ACC112 (cell line): ENCODE results near the gene TMEM52.

ENCODE experiments used
- H2AFZ ChIP-seq: fragments of 200-600 bp; sonication (generic); one replicate; pipeline ENCODE4 v1.6.0; 2017; ENCODE audit warnings: antibody characterized with exemption, low read length; ENCODE audit not compliant: unreplicated experiment
- H3K27ac ChIP-seq: fragments of 200-600 bp; sonication (generic); 2 replicates; pipeline ENCODE4 v1.5.1; 2014; ENCODE audit warnings: low read depth, mild to moderate bottlenecking, antibody characterized with exemption, low read length, moderate library complexity
- H3K27me3 ChIP-seq: fragments of 200-600 bp; sonication (generic); 2 replicates; pipeline ENCODE4 v1.6.1; 2014; ENCODE audit warnings: mild to moderate bottlenecking, antibody characterized with exemption, low read length, moderate library complexity, mixed read lengths; ENCODE audit not compliant: insufficient read depth
- H3K36me3 ChIP-seq: fragments of 200-600 bp; sonication (generic); 2 replicates; pipeline ENCODE4 v1.6.1; 2016; ENCODE audit warnings: mild to moderate bottlenecking, antibody characterized with exemption, low read length, moderate library complexity, mixed read lengths; ENCODE audit not compliant: insufficient read depth
- H3K4me1 ChIP-seq: fragments of 200-600 bp; sonication (generic); one replicate; pipeline ENCODE4 v1.6.1; 2016; ENCODE audit warnings: low read length, mixed read lengths; ENCODE audit not compliant: insufficient read depth, unreplicated experiment, control insufficient read depth
- H3K4me3 ChIP-seq: fragments of 200-600 bp; sonication (generic); 2 replicates; pipeline ENCODE4 v1.5.1; 2014; ENCODE audit warnings: mild to moderate bottlenecking, low read depth, low read length
- H3K79me2 ChIP-seq: fragments of 200-600 bp; sonication (generic); one replicate; pipeline ENCODE4 v1.6.0; 2016; ENCODE audit warnings: low read length; ENCODE audit not compliant: control insufficient read depth, unreplicated experiment, insufficient read depth

TMEM52 gene

GRCh38 chr1:1959459-1959839, 40.4 kb upstream of the TMEM52 start:
- H3K4me3 ChIP-seq = no peak overlapping the region
- no peaks in the 10 kb centered on the region for H3K79me2 ChIP-seq
- H3K36me3 ChIP-seq = no peaks in the 10 kb centered on the region
- H2AFZ ChIP-seq = no peak overlapping the region
- peaks cover 19% of the 10 kb centered on the region for H3K27me3 ChIP-seq
- H3K4me1 ChIP-seq = peaks cover 18% of the 10 kb centered on the region
- no peak overlapping the region for H3K27ac ChIP-seq

GRCh38 chr1:1958071-1958541, 39.0 kb upstream of the TMEM52 start:
- H3K27me3 ChIP-seq = peaks cover 9% of the 10 kb centered on the region; the same call in 1 of the 2 replicates
- H3K4me3 ChIP-seq = no peak overlapping the region
- H3K79me2 ChIP-seq = no peaks in the 10 kb centered on the region
- H3K4me1 ChIP-seq = peaks cover 18% of the 10 kb centered on the region
- no peak overlapping the region for H2AFZ ChIP-seq
- no peak overlapping the region for H3K27ac ChIP-seq
- no peaks in the 10 kb centered on the region for H3K36me3 ChIP-seq

GRCh38 chr1:1957533-1957961, 38.5 kb upstream of the TMEM52 start:
- peaks cover 18% of the 10 kb centered on the region for H3K4me1 ChIP-seq
- peaks cover 9% of the 10 kb centered on the region; the same call in 1 of the 2 replicates for H3K27me3 ChIP-seq
- no peaks in the 10 kb centered on the region for H3K36me3 ChIP-seq
- H3K79me2 ChIP-seq = no peaks in the 10 kb centered on the region
- H3K4me3 ChIP-seq = no peak overlapping the region
- no peak overlapping the region for H2AFZ ChIP-seq
- H3K27ac ChIP-seq = no peak overlapping the region

GRCh38 chr1:1956586-1957532, 37.8 kb upstream of the TMEM52 start:
- Histone ChIP-seq H3K27ac (no peak overlapping the region), H3K36me3 (no peaks in the 10 kb centered on the region), H2AFZ (no peak overlapping the region), H3K27me3 (peaks cover 8% of the 10 kb centered on the region; the same call in 1 of the 2 replicates), H3K4me3 (no peak overlapping the region), H3K79me2 (no peaks in the 10 kb centered on the region), H3K4me1 (peaks cover 18% of the 10 kb centered on the region)

GRCh38 chr1:1956101-1956500, 37.0 kb upstream of the TMEM52 start:
- no peak overlapping the region for H3K27ac ChIP-seq
- H3K36me3 ChIP-seq = no peaks in the 10 kb centered on the region
- peaks cover 9% of the 10 kb centered on the region; the same call in 1 of the 2 replicates for H3K27me3 ChIP-seq
- no peaks in the 10 kb centered on the region for H3K79me2 ChIP-seq
- no peak overlapping the region for H2AFZ ChIP-seq
- no peak overlapping the region for H3K4me3 ChIP-seq
- peaks cover 15% of the 10 kb centered on the region for H3K4me1 ChIP-seq

GRCh38 chr1:1955621-1956094, 36.6 kb upstream of the TMEM52 start:
- Histone ChIP-seq H3K79me2 (no peaks in the 10 kb centered on the region), H3K4me1 (peaks cover 10% of the 10 kb centered on the region), H3K27ac (no peak overlapping the region), H3K36me3 (no peaks in the 10 kb centered on the region), H3K27me3 (peaks cover 12% of the 10 kb centered on the region; the same call in 1 of the 2 replicates), H3K4me3 (no peak overlapping the region), H2AFZ (no peak overlapping the region)

- peaks cover 19% of the 10 kb centered on the region; the same call in 1 of the 2 replicates for H3K27me3 ChIP-seq
- peaks cover 3% of the 10 kb centered on the region for H3K4me1 ChIP-seq
- no peak overlapping the region for H2AFZ ChIP-seq
- H3K4me3 ChIP-seq = no peak overlapping the region
- H3K27ac ChIP-seq = no peak overlapping the region
- H3K36me3 ChIP-seq = no peaks in the 10 kb centered on the region
- H3K79me2 ChIP-seq = no peaks in the 10 kb centered on the region
Measured at GRCh38 chr1:1954831-1955441, 35.9 kb upstream of the TMEM52 start.

GRCh38 chr1:1954015-1954414, 34.9 kb upstream of the TMEM52 start:
- Histone ChIP-seq H2AFZ (no peak overlapping the region), H3K36me3 (no peaks in the 10 kb centered on the region), H3K79me2 (no peaks in the 10 kb centered on the region), H3K4me3 (no peak overlapping the region), H3K27me3 (peaks cover 24% of the 10 kb centered on the region; the same call in 1 of the 2 replicates), H3K4me1 (no peaks in the 10 kb centered on the region), H3K27ac (no peak overlapping the region)

- H3K27me3 ChIP-seq = peaks cover 32% of the 10 kb centered on the region; the same call in 1 of the 2 replicates
- H3K27ac ChIP-seq = no peak overlapping the region
- no peak overlapping the region for H3K4me3 ChIP-seq
- H3K79me2 ChIP-seq = no peaks in the 10 kb centered on the region
- H2AFZ ChIP-seq = no peak overlapping the region
- H3K36me3 ChIP-seq = no peaks in the 10 kb centered on the region
- H3K4me1 ChIP-seq = no peaks in the 10 kb centered on the region
Measured at GRCh38 chr1:1950940-1951339, 31.9 kb upstream of the TMEM52 start.

- Histone ChIP-seq H3K79me2 (no peaks in the 10 kb centered on the region), H3K27me3 (peaks cover 34% of the 10 kb centered on the region; the same call in 1 of the 2 replicates), H3K4me1 (no peaks in the 10 kb centered on the region), H3K4me3 (no peak overlapping the region), H3K36me3 (no peaks in the 10 kb centered on the region), H2AFZ (no peak overlapping the region), H3K27ac (no peak overlapping the region)
Measured at GRCh38 chr1:1948783-1949182, 29.7 kb upstream of the TMEM52 start.
